H9 (cell line): ENCODE measurements around the gene RELCH. TPM values are rescaled to one million over a fixed set of nuclear protein-coding genes. Genes with fewer than 3 reads are reported as not detected.

Source experiments
- DNase-seq: peaks from one replicate; pipeline ENCODE4 v3.0.0-alpha.2; 2017
- H2AFZ ChIP-seq: one replicate; pipeline ENCODE4 v1.6.1; 2013; ENCODE audit warnings: mild to moderate bottlenecking, low read length, control low read depth, moderate library complexity
- H2AK5ac ChIP-seq: 2 replicates; pipeline ENCODE4 v1.6.1; 2013; ENCODE audit warnings: low read length, control low read depth, mixed read lengths; ENCODE audit not compliant: insufficient read length
- H2BK120ac ChIP-seq: one replicate; pipeline ENCODE4 v1.6.1; 2013; ENCODE audit warnings: low read depth, mild to moderate bottlenecking, low read length, control low read depth, inconsistent platforms; ENCODE audit not compliant: poor library complexity, severe bottlenecking
- H2BK12ac ChIP-seq: 2 replicates; pipeline ENCODE4 v1.6.1; 2013; ENCODE audit warnings: low read length, control low read depth, mixed read lengths, low read depth; ENCODE audit not compliant: insufficient read length
- H2BK15ac ChIP-seq: 2 replicates; pipeline ENCODE4 v1.6.1; 2013; ENCODE audit warnings: low read depth, low read length, control low read depth
- H2BK20ac ChIP-seq: one replicate; pipeline ENCODE4 v1.6.1; 2013; ENCODE audit warnings: low read depth, mild to moderate bottlenecking, low read length, control low read depth, inconsistent platforms; ENCODE audit not compliant: poor library complexity, severe bottlenecking
- H2BK5ac ChIP-seq: 2 replicates; pipeline ENCODE4 v1.6.1; 2013; ENCODE audit warnings: low read length, control low read depth, mixed read lengths; ENCODE audit not compliant: insufficient read length
- H3K14ac ChIP-seq: 2 replicates; pipeline ENCODE4 v1.6.1; 2013; ENCODE audit warnings: low read length, control low read depth; ENCODE audit not compliant: insufficient read depth
- H3K18ac ChIP-seq: 2 replicates; pipeline ENCODE4 v1.6.1; 2013; ENCODE audit warnings: low read depth, mild to moderate bottlenecking, mixed read lengths, low read length, control low read depth; ENCODE audit not compliant: insufficient read length
- H3K23ac ChIP-seq: 2 replicates; pipeline ENCODE4 v1.6.1; 2013; ENCODE audit warnings: low read length, control low read depth, mixed read lengths, low read depth; ENCODE audit not compliant: insufficient read length
- H3K23me2 ChIP-seq: 2 replicates; pipeline ENCODE4 v1.6.1; 2013; ENCODE audit warnings: low read depth, mild to moderate bottlenecking, mixed read lengths, low read length, control low read depth; ENCODE audit not compliant: insufficient read length, poor library complexity, severe bottlenecking
- H3K27ac ChIP-seq: 2 replicates; pipeline ENCODE4 v1.5.1; 2013; ENCODE audit warnings: low read length, control low read depth, mixed read lengths, low read depth; ENCODE audit not compliant: insufficient read length
- H3K27me3 ChIP-seq: 2 replicates; pipeline ENCODE4 v1.6.1; 2013; ENCODE audit warnings: low read length, control low read depth, inconsistent platforms; ENCODE audit not compliant: insufficient read depth
- H3K4ac ChIP-seq: 2 replicates; pipeline ENCODE4 v1.6.1; 2013; ENCODE audit warnings: low read depth, mild to moderate bottlenecking, control low read depth, inconsistent platforms, low read length, moderate library complexity
- H3K4me1 ChIP-seq: 2 replicates; pipeline ENCODE4 v1.6.1; 2013; ENCODE audit warnings: low read length, control low read depth, inconsistent platforms; ENCODE audit not compliant: insufficient read depth
- H3K4me2 ChIP-seq: 2 replicates; pipeline ENCODE4 v1.6.1; 2013; ENCODE audit warnings: low read length, control low read depth, mixed read lengths; ENCODE audit not compliant: insufficient read length, insufficient read depth
- H3K56ac ChIP-seq: 2 replicates; pipeline ENCODE4 v1.6.1; 2013; ENCODE audit warnings: low read depth, mild to moderate bottlenecking, mixed read lengths, low read length, control low read depth; ENCODE audit not compliant: insufficient read length
- H3K79me1 ChIP-seq: 2 replicates; pipeline ENCODE4 v1.6.1; 2013; ENCODE audit warnings: low read depth, mild to moderate bottlenecking, moderate library complexity, low read length, control low read depth, inconsistent platforms; ENCODE audit not compliant: insufficient read depth, poor library complexity, severe bottlenecking
- H3K79me2 ChIP-seq: 2 replicates; pipeline ENCODE4 v1.6.1; 2013; ENCODE audit warnings: low read length, control low read depth, inconsistent platforms; ENCODE audit not compliant: insufficient read depth
- H3K9ac ChIP-seq: 2 replicates; pipeline ENCODE4 v1.6.1; 2013; ENCODE audit warnings: low read length, control low read depth, mixed read lengths; ENCODE audit not compliant: insufficient read length; ENCODE audit errors: extremely low read depth
- H3K9me3 ChIP-seq: one replicate; pipeline ENCODE4 v1.6.1; 2013; ENCODE audit warnings: low read depth, low read length, inconsistent platforms; ENCODE audit not compliant: control insufficient read depth
- H3T11ph ChIP-seq: one replicate; pipeline ENCODE4 v1.6.1; 2013; ENCODE audit warnings: mild to moderate bottlenecking, low read length, control low read depth, inconsistent platforms
- H4K20me1 ChIP-seq: one replicate; pipeline ENCODE4 v1.6.1; 2013; ENCODE audit not compliant: control insufficient read depth, insufficient read length, insufficient read depth
- H4K5ac ChIP-seq: 2 replicates; pipeline ENCODE4 v1.6.1; 2013; ENCODE audit warnings: low read depth, mild to moderate bottlenecking, mixed read lengths, low read length, control low read depth; ENCODE audit not compliant: insufficient read length
- H4K8ac ChIP-seq: replicated peaks from 2 replicates; pipeline ENCODE4 v1.6.1; 2013; ENCODE audit warnings: low read length, control low read depth, mixed read lengths, low read depth; ENCODE audit not compliant: insufficient read length
- H4K91ac ChIP-seq: 2 replicates; pipeline ENCODE4 v1.6.1; 2013; ENCODE audit warnings: low read depth, mild to moderate bottlenecking, moderate library complexity, mixed read lengths, low read length, control low read depth; ENCODE audit not compliant: insufficient read length
- H3K27ac Mint-ChIP-seq, 3 experiments: 2 replicates in 2 of 3; 3 replicates in 1 of 3; pipeline ENCODE4 v1.8.0; 2020 to 2021; ENCODE audit warnings: mixed read lengths in 3 of 3, mild to moderate bottlenecking in 1 of 3, moderate library complexity in 1 of 3
- H3K27me3 Mint-ChIP-seq: 2 replicates; pipeline ENCODE4 v1.8.0; 2021; ENCODE audit warnings: low read depth, mild to moderate bottlenecking, moderate library complexity, mixed read lengths
- H3K36me3 Mint-ChIP-seq, 3 experiments: 2 replicates in 2 of 3; 3 replicates in 1 of 3; pipeline ENCODE4 v1.8.0; 2020 to 2021; ENCODE audit warnings: low read depth in 3 of 3, mixed read lengths in 3 of 3; ENCODE audit not compliant: insufficient read depth in 1 of 3
- H3K4me1 Mint-ChIP-seq, 2 experiments: 2 replicates each; pipeline ENCODE4 v1.8.0; 2020; ENCODE audit warnings: mixed read lengths in 2 of 2
- H3K4me3 Mint-ChIP-seq, 2 experiments: 2 replicates in 1 of 2; 3 replicates in 1 of 2; pipeline ENCODE4 v1.8.0; 2020 to 2021; ENCODE audit warnings: mild to moderate bottlenecking in 2 of 2, mixed read lengths in 2 of 2, moderate library complexity in 1 of 2
- H3K9me3 Mint-ChIP-seq, 2 experiments: 2 replicates in 1 of 2; 3 replicates in 1 of 2; pipeline ENCODE4 v1.8.0; 2020; ENCODE audit warnings: mild to moderate bottlenecking in 2 of 2, mixed read lengths in 2 of 2, moderate library complexity in 1 of 2
- WGBS: extraction: QIAGEN DNeasy Blood & Tissue Kit; methylation state at CpG from one replicate; pipeline ENCODE4 v1.1.7; 2013; ENCODE audit warnings: missing lambda C conversion rate, low lambda C conversion rate, mixed read lengths; ENCODE audit not compliant: insufficient read length; ENCODE audit errors: extremely low coverage; 5-methylcytosine and 5-hydroxymethylcytosine counted together
- total RNA-seq: library from RNA; stranded (reverse); gene quantifications from 2 replicates; pipeline ENCODE4 v1.2.1, GENCODE V29; 2021
- TF ChIP-seq, protein P1 (sequence below): fragments of 200-600 bp; sonication (generic); conservative IDR thresholded peaks from 3 replicates; pipeline ENCODE4 v1.8.0; 2021; ENCODE audit warnings: antibody characterized with exemption, mild to moderate bottlenecking

The RELCH gene
- total RNA-seq, 1 experiment from 2014 or later, result 32.3 TPM

GRCh38 chr18:62277045-62277444, 90.0 kb downstream of the RELCH start:
- H4K20me1 ChIP-seq, result no peaks in the 10 kb centered on the region
- no peak overlapping the region for H3K56ac ChIP-seq
- no peaks in the 10 kb centered on the region for H3K27me3 ChIP-seq
- H3K27ac ChIP-seq, result no peak overlapping the region
- no peak overlapping the region for H2BK15ac ChIP-seq
- no peak overlapping the region for H2BK20ac ChIP-seq
- H3K79me1 ChIP-seq, result no peaks in the 10 kb centered on the region
- H3K14ac ChIP-seq, result no peak overlapping the region
- H4K91ac ChIP-seq, result no peak overlapping the region
- no peak for DNase-seq
- Mint-ChIP-seq H3K9me3 (no peaks in the 10 kb centered on the region), H3K36me3 (peaks cover 0 to 10% (median 10%) of the 10 kb centered on the region in 3 experiments; a peak in 5 of 7 replicates), H3K4me3 (no peak overlapping the region), H3K4me1 (peaks cover 3 to 9% of the 10 kb centered on the region in 2 experiments; a peak in 3 of 4 replicates), H3K27me3 (no peaks in the 10 kb centered on the region), H3K27ac (no peak overlapping the region)
- H2AFZ ChIP-seq, result no peak overlapping the region
- no peak overlapping the region for H4K5ac ChIP-seq
- H3K79me2 ChIP-seq, result no peaks in the 10 kb centered on the region
- no CpG with 5 or more reads among the region's 1 CpG for WGBS
- no peaks in the 10 kb centered on the region for H3K23me2 ChIP-seq
- no peak overlapping the region for H4K8ac ChIP-seq
- no peak overlapping the region for H2AK5ac ChIP-seq
- H3K4me1 ChIP-seq, result no peaks in the 10 kb centered on the region
- H3T11ph ChIP-seq, result no peak overlapping the region
- no peak overlapping the region for H3K4ac ChIP-seq
- H3K9me3 ChIP-seq, result no peaks in the 10 kb centered on the region
- no peak overlapping the region for H3K23ac ChIP-seq
- H2BK120ac ChIP-seq, result no peak overlapping the region
- TF ChIP-seq, protein P1, sequence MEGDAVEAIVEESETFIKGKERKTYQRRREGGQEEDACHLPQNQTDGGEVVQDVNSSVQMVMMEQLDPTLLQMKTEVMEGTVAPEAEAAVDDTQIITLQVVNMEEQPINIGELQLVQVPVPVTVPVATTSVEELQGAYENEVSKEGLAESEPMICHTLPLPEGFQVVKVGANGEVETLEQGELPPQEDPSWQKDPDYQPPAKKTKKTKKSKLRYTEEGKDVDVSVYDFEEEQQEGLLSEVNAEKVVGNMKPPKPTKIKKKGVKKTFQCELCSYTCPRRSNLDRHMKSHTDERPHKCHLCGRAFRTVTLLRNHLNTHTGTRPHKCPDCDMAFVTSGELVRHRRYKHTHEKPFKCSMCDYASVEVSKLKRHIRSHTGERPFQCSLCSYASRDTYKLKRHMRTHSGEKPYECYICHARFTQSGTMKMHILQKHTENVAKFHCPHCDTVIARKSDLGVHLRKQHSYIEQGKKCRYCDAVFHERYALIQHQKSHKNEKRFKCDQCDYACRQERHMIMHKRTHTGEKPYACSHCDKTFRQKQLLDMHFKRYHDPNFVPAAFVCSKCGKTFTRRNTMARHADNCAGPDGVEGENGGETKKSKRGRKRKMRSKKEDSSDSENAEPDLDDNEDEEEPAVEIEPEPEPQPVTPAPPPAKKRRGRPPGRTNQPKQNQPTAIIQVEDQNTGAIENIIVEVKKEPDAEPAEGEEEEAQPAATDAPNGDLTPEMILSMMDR, result no peak
- no peak overlapping the region for H3K9ac ChIP-seq
- no peak overlapping the region for H2BK12ac ChIP-seq
- no peak overlapping the region for H3K18ac ChIP-seq
- H3K4me2 ChIP-seq, result no peak overlapping the region
- no peak overlapping the region for H2BK5ac ChIP-seq
